ENCODE measurements around the gene ZNF81.
A peak's percentile ranks its signal among the peaks of the same experiment; 100 is the strongest.
"Not testable (repeated sequence)": the region's sequence is repeated elsewhere in the genome, so short reads cannot be mapped to it uniquely, and the experiment has no call there.

Gene ZNF81

DNA sequence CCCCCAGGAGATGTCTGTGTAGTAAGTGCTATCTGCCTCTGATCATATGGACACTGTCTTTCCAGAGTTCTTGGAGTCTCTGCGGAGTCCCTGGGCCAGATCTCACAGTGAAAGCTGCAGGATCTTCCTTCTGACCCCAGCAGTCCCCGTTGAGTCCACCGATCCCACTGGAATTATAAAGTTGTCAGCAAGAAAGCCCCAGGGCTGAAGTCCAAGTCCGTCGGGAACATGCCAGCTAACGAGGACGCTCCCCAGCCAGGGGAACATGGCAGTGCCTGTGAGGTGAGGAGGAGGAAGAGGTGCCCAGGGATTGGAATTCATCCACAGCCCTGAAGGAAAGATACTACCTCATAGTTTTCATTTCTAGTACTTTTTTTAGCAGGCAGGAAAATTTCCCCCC, 9.3 kb downstream of the ZNF81 start:
- DNase-seq, result no peak

DNA sequence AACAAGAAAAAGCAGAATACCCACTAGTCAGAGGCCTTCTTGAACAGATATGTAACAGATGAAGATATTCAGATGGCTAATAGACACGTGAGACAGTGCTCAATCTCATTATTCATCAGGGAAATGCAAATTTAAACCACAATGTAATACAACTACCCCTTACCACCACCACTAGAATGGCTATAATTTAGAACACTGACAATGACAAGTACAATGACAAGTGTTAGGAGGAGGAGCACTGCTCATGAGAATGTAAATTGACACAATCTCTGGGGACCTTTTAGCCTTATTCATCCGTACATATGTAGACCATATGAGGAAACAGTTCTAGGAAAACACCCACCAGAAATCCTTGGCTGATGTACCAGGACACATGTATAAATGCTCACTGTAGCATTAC, 13.1 kb downstream of the ZNF81 start:
- DNase-seq, result no peak

DNA sequence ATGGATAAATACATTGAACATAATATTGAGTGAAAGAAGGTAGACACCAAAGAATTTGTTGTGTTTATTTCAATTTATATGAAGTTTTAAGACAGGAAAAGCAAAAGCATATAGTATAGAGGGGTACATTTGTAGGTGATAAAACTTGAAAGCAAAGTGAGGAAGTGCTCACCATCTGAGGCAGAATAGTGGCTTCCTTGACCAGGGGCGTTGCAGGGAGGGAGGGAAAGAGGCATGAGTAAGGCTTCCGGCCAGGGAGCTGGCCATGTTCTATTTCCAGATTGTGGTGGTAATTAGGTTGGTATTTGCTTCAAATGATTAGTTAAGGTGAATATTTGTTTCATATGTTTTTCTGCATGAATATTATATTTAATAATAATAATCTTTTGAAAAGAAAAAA, 13.7 kb downstream of the ZNF81 start:
- DNase-seq, result not testable (repeated sequence)

DNA sequence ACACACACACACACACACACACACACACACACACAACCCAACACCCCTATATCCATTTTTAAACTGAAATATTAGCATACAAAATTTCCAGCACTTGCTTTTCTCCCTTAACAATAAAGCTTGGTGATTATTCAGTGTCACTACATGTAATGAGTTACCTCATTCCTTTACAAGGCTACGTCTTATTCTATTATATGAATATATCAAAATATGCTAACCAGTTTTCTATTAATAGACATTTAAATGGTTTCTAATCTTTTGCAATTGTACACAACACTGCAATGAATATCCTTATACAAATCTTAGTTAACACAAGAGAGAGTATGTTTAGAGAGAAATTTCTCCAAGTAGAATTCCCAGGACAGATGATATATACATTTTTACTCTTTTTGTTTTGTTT, 14.2 kb downstream of the ZNF81 start:
- no peak for DNase-seq

DNA sequence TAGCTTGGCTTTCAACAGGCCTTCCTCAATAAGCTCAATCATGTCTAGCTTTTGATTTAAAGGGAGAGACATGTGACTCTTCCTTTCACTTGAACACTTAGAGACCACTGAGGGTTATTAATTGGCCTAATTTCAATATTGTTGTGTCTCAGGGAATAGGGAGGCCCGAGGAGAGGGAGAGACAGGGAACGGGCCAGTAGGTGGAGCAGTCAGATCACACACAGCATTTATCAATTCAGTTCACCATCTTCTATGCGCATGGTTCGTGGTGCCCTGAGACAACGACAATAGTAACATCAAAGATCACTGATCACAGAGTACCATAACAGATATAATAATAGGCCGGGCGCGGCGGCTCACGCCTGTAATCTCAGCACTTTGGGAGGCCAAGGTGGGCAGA, 17.8 kb downstream of the ZNF81 start:
- no peak for DNase-seq

DNA sequence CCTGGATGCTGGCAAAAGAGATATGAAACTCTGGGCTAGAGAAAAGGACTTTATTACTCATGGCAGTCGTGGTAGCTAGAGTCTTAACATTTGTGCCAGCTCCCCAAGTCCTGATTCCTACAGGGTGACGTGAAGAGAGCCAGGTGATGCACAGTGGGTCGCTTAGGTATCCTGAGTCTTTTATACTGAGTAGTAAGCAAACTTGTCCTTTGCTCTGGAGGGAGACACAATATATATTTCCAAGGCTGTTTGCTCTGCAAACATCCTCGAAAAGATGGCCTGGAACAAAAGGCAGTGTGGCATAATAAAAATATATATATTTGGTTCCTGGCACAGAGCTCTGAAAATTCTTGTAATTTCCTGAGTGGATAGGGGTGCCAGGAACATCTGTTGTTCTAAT, 23.0 kb downstream of the ZNF81 start:
- no peak for DNase-seq

DNA sequence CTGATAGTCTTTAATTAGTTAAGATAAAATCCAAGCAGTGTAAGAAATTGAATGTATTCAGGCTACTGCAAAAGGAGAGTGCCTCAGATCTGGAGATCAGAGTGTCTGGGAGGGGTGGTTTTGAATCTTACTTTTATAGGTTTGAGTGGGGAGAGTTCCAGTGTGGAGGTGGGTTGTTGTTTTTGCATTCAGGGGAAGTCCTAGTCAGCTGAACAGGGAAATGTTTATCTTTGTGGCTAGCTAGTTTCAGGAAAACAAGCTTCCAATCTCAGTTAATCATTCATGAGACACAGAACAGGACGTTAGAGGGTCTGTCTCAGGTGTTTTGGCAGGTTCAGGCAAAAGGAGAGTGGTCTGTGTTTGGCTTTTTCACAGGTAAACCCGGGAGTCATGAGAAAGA, 26.0 kb downstream of the ZNF81 start:
- peak; percentile 1 for DNase-seq

DNA sequence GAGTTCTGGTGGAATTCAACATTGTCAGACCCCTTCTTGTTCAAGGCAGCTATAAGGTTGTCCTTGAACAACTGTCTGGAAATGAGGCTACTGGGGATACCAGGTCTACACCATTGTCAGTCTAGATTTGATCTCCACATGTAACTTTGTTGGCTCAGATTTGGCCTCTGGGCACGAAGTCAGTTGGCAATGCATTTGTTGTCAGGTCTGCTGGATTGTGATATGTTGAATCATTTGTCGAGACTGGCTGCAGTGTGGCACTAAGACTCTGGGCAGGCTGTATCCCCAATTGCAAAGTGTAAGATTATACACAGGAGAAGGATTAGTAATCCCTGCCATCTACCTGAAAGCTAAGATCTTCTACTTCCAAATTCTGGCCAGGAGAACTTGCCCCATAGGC, 26.5 kb downstream of the ZNF81 start:
- no peak for DNase-seq

DNA sequence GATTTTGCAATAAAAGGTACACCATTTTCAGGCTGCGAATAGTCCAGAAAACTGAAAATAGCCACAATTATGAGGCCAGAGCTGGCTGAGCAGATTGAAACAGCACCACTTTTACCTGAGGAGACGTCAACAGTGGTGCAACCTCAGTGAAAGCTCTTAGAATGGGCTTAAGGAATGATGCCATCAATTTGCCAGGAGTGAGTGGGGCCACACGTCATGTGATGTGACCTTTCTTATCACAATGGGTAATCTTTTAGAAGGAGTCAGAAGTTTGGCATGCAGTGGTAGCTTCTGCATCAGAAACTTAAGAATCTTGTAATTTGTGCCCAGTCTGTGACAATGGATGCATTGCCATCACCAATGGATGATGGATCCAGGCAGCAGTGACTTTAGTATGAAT, 27.6 kb downstream of the ZNF81 start:
- no peak for DNase-seq

DNA sequence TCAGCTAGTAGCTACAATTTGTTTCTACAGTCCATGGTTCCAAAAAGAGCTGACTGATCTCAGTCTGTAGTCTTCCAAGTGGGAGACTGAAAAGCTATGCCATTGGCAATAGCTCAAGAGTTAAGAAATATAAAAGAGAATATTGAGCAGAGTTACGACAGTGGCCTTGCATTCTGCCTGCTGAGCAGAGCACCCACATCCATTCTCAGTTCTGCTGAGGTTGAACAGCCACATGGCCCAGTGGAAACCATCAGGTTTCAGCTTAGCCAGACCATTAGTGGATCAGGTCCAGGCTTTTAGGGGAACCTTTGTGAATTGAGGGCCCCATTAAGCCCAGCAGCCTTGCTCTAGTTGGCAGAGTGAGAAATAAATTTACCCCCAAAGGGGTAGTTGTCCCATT, 28.1 kb downstream of the ZNF81 start:
- no peak for DNase-seq

DNA sequence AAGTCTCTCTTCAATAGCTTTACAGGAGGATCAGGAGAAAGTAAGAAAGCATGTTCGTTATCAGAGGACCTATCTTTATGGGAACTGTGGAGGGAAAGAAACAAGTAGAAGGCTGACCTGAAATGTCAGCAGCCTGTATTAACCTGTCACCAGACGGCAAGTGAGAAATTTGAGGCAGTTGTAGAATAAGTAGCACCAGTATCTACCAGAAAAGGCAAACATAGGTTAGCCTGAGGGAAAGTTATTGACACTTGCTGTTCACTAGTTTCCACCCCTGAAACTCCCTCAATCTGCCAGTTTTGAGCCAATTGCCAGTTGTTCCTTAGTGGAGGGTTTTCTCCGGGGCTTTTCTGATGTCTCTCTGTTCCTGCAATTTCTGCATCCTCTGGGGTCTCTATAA, 36.4 kb downstream of the ZNF81 start:
- DNase-seq, result no peak

DNA sequence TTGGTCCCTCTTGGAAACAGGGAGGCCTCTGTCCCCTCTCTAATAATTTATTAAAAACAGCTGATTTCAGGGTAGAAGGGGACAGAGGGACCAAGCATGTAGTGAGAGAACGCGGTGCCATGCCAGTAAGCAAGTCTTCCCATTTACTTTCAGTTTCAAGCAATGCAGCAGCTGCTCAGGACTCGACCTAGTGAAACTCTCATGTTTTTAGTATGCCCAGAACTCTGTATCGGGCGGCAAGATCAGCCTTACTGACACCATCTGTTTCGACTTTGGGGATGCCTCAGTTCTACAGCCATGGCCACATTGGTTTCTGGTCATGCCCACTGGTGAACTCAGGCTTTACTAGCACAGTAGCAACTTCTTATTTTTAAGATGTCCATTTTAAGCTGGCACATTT, 40.6 kb downstream of the ZNF81 start:
- DNase-seq, result no peak

DNA sequence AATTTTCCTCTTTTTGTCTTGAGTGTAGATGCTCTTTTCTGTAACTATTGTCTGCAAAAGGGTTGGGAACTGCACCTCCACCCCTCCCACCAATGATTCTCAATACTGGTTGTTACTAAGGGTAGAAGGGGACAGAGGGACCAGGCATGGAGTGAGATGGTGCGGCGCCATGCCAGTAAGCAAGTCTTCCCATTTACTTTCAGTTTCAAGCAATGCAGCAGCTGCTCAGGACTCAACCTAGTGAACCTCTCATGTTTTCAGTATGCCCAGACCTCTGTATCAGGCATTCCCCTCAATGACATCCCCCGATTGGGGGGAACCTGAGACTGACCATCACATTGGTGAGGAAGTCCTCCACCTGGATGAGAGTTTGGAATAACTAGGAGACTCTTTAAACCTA, 41.5 kb downstream of the ZNF81 start:
- no peak for DNase-seq

DNA sequence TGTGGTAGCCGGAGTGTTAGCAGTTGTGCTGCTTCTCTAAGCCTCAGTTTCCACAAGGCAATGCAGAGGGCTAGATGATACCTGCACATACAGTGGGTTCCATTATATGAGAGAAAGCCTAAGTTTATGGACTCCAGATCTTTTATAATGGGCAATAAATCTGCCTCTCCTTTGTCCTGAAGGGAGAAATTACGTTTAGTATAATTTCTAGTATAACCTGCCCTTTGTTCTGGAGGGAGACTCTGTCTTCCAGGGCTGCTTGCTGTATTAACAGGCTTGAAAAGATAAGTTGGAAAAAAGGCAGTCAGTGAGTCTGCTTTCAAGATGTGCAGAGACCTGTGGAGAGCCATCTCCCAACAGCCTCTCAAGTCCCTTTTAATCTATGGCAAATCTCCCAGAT, 42.8 kb downstream of the ZNF81 start:
- DNase-seq, result no peak

DNA sequence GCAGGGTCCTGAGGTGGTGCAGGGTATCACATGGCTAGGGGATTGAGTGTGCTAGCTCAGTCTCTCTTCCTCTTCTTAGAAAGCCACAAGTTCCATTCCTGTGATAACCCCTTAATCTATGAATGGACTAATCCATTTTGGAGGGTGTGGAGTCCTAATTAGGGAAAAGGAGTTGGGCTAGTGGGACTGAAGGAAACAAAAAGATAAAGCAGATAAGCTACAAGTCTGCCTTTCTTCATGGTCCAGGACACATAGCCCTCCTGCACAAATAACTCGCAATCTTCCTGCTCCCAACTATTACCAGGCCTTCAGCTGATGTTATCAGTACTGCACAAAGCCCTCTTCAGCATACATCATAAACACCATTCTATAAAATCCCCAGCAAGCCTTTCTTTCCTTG, 44.2 kb downstream of the ZNF81 start:
- no peak for DNase-seq

DNA sequence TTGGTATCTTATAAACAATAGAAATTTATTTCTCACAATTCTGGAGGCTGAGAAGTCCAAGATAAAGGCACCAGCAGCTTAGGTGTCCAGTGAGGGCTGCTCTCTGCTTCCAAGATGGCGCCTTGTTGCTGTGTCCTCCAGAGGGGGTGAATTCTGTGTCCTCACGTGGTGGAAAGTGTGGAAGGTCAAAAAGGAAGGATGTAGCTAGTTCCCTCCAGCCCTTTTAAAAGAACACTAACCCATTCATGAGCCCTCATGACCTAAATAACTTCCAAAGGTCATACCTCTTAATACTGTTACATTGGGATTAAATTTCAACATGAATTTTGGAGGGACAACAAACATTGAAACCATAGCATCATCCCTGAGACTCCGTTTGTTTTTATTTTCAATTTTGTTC, 48.8 kb downstream of the ZNF81 start:
- no peak for DNase-seq

DNA sequence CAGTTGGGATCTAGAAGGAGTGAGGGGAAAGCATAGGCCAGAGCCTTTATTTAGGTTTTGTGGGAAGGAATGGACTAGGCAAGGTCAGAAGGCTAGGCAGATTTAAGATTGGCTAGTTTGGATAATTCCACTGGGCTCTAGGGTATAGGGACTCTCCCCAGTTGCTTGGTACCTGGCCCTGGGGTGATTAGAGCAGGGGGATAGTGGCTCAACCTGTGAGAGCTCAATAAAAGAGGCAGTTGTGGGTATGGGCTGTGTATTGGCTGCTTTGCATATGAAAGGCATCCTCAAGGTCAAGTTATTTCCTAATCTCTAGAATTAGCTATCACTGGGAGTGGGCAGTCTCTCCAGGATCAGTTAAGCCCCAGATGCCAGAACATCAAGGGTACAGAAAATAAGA, 61.3 kb downstream of the ZNF81 start:
- DNase-seq, result no peak

DNA sequence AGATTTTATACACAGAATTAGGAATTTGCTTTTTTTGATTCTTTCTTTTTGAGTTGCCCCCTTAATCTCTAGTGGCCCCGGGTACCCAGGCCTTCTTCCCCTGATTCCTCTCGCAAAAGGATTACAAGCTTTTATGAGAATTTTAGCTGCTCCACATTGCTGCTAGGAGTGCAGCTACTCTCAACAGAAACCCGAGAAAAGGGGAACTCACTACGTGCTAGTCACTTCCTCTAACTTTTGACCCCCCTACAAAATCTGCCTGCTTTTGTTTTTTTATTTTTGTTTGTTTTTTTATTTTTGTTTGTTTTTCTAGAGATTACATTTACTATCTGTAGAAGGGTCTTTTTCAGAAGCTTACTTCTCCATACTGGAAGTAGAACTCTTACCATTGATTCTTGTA, 64.1 kb downstream of the ZNF81 start:
- no peak for DNase-seq

DNA sequence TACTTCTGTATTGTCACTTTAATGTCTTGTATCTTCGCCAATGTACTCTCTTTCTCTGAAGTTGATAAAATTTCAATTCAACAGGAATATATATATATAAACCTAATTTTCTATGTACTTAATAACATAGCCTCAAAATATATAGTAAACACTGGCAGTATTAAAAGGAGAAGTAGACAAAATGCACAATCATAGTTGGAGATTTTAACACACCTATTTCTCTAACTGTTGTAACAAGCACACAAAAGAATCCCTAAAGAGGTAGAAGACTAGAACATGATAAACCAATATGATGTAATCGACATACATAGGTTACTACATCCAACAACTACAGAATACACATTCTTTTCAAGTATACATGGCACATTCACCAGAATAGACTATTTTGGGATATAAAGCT, 65.5 kb downstream of the ZNF81 start:
- DNase-seq, result no peak

DNA sequence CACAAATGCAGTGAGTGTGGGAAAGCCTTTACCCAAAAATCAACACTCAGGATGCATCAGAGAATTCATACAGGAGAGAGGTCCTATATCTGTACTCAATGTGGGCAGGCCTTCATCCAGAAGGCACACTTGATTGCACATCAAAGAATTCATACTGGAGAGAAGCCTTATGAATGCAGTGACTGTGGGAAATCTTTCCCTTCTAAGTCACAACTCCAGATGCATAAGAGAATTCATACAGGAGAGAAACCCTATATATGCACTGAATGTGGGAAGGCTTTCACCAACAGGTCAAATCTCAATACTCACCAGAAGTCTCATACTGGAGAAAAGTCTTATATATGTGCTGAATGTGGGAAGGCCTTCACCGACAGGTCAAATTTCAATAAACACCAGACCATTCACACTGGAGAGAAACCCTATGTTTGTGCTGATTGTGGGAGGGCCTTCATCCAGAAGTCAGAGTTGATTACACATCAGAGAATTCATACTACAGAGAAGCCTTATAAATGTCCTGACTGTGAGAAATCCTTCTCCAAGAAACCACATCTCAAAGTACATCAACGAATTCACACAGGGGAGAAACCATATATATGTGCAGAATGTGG, 79.3 kb downstream of the ZNF81 start:
- DNase-seq, result no peak

DNA sequence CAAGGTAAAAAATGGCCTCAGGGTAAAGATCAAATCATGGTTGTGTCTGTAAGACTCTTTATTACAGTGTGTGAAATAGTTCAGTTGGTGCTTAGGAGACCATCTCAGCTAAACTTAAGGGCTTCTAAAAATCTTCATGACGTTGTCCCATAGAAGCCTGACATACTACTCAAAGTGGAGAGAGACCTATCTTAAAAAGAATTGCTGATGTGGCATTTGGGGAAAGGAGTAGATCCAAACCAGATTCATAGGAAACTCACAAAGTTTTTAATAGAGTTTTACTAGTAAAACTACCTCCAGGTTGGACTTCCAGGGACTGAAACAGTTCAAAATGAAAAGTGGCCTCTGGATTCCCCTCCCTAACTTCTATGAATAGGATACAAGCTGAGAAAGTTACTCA, 81.6 kb downstream of the ZNF81 start:
- no peak for DNase-seq

DNA sequence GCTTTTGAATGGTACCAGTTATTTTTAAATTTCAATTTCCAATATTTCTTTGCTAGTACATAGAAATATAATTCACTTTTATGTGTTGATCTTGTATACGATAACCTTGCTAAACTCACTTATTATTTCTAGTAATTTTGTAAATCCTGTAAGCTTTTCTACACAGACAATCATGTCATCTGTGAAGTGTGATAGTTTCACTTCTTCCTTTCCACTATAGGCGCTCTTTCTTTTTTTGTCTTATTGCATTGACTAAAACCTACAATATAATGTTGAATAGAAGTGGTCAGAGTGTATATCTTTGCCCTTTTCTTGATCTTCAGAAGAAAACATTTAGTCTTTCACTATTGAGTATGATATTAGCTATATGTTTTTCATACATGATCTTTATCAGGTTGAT, 90.5 kb downstream of the ZNF81 start:
- DNase-seq, result no peak

DNA sequence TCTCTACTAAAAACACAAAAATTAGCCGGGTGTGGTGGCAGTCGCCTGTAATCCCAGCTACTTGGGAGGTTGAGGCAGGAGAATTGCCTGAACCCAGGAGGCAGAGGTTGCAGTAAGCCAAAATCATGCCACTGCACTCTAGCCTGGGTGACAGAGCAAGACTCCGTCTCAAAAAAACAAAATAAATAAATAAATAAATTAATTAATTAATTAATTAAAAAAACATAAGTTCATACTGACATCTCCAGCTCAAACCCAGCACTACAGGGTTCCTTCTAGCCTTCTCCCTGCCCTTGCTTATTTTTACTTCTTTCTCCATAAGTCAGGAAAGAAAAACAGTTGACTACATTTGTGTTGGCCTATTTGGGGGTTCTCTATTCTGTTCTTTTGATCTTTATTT, 95.3 kb downstream of the ZNF81 start:
- not testable (repeated sequence) for DNase-seq

DNA sequence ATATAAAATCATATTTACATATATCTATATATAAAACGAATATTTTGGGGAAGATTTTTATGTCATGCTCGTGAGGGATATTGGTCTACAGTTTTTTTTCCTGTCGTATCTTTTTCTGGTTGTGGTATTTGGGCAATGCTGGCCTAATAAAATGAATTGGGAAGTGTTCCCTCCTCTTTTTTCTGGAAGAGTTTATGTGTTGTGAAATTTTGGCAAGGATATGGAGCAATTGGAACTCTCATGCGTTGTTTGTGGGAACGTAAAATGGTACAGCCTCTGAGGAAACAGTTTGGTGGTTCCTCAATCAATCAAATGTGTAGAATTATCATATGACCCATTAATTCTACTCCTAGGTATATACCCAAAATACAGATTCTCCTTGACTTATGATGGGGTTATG, 97.2 kb downstream of the ZNF81 start:
- DNase-seq, result no peak

DNA sequence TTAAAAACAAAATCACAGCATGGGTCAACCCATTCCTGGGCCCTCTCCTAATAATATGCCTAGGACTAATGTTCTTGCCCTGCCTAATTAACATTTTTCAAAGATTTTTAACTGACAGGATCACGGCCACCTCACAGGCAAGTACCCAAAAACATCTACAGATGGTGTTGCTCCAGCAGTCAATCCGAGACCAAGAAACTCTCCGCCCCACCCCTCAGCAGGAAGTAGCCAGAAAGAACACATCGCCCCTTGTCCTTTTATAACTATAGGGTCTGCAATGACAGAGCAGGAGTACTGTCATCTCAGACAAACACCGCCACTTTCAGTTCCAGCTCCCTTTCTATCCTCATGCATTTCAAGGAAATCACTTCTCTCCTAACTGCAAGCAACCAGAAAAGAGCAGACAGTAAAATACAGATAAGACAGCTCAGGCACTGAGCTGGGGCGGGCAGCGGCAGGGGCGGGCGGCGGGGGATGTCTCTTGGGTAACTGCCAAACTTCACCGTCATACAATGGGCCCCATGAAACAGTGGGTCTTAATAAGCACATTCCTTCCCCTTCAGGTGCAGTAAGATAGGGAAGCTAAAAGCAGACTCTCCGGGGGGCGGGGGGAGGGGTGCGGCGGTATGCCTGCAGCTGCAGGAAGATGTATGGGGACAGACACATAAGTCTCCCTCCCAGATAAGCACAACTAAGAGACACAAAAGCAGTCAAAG, 99.7 kb downstream of the ZNF81 start:
- no peak for DNase-seq
